Measurements from ENCODE around the gene GPAM. TPM values are rescaled to one million over a fixed set of nuclear protein-coding genes. Genes with fewer than 3 reads are reported as not detected.

Gene GPAM
- total RNA-seq, 2 donors from 2014 or later, result 7.7 to 8.7 TPM

GRCh38 chr10:112182784-112183328 lies 709 bp downstream of the GPAM start:
- H3K27ac ChIP-seq, result peak overlapping the region; percentile 65

GRCh38 chr10:112177247-112177646 lies 6.3 kb downstream of the GPAM start:
- no peak for TF ChIP-seq CTCF (IDR thresholded peaks at IDR 0.05)
- no peak for DNase-seq
- no peak overlapping the region for H3K27ac ChIP-seq
- H3K9ac ChIP-seq (ENCODE audit: low read depth in 2 of 2, low read length in 2 of 2), result no peak overlapping the region
- intact Hi-C loops (cut with DNase I), result loop anchor here (10.0 kb wide), 1 partner anchor 138 kb away; no protein-coding TSS in a partner anchor
- no peaks in the 10 kb centered on the region for H3K36me3 ChIP-seq
- no peaks in the 10 kb centered on the region for H3K4me1 ChIP-seq
- no peaks in the 10 kb centered on the region for H3K27me3 ChIP-seq
- H3K4me3 ChIP-seq, result no peak overlapping the region
- H3K9me3 ChIP-seq, result no peaks in the 10 kb centered on the region

More at GRCh38 chr10:112182784-112183328, 709 bp downstream of the GPAM start:
- Histone ChIP-seq H3K36me3 (no peaks in the 10 kb centered on the region), H3K9ac (ENCODE audit: low read depth in 2 of 2, low read length in 2 of 2) (peak overlapping the region; percentile 87 to 92), H3K4me1 (no peaks in the 10 kb centered on the region), H3K9me3 (no peaks in the 10 kb centered on the region), H3K4me3 (peak overlapping the region; percentile 76), H3K27me3 (no peaks in the 10 kb centered on the region)
- peak; percentile 18 for DNase-seq
- TF ChIP-seq CTCF (IDR thresholded peaks at IDR 0.05), result no peak
- intact Hi-C loops (cut with DNase I), result loop anchor here (10.0 kb wide), 1 partner anchor 262 kb away; the partner anchor contains the start of genes VTI1A and ZDHHC6

- H3K27ac ChIP-seq, result no peak overlapping the region
- H3K36me3 ChIP-seq, result no peaks in the 10 kb centered on the region
Measured at GRCh38 chr10:112176543-112176942, 7.0 kb downstream of the GPAM start.

GRCh38 chr10:112175409-112175808 lies 8.2 kb downstream of the GPAM start:
- H3K9ac ChIP-seq (ENCODE audit: low read depth in 2 of 2, low read length in 2 of 2), result no peak overlapping the region
- H3K4me1 ChIP-seq, result no peaks in the 10 kb centered on the region
- H3K27me3 ChIP-seq, result no peaks in the 10 kb centered on the region
- intact Hi-C loops (cut with DNase I), result loop anchor here (10.0 kb wide), 1 partner anchor 139 kb away; no protein-coding TSS in a partner anchor
- no peak for DNase-seq
- TF ChIP-seq CTCF (IDR thresholded peaks at IDR 0.05), result no peak
- no peaks in the 10 kb centered on the region for H3K9me3 ChIP-seq
- H3K36me3 ChIP-seq, result no peaks in the 10 kb centered on the region
- no peak overlapping the region for H3K4me3 ChIP-seq
- H3K27ac ChIP-seq, result no peak overlapping the region

More at GRCh38 chr10:112176543-112176942, 7.0 kb downstream of the GPAM start:
- Histone ChIP-seq H3K4me1 (no peaks in the 10 kb centered on the region), H3K27me3 (no peaks in the 10 kb centered on the region), H3K4me3 (no peak overlapping the region), H3K9ac (ENCODE audit: low read depth in 2 of 2, low read length in 2 of 2) (no peak overlapping the region), H3K9me3 (no peaks in the 10 kb centered on the region)
- no peak for TF ChIP-seq CTCF (IDR thresholded peaks at IDR 0.05)
- intact Hi-C loops (cut with DNase I), result loop anchor here (10.0 kb wide), 1 partner anchor 138 kb away; no protein-coding TSS in a partner anchor
- no peak for DNase-seq

GRCh38 chr10:112173206-112173605 lies 10.4 kb downstream of the GPAM start:
- intact Hi-C loops (cut with DNase I), result loop anchor here (10.0 kb wide), 1 partner anchor 142 kb away; no protein-coding TSS in a partner anchor
- H3K9me3 ChIP-seq, result no peaks in the 10 kb centered on the region
- no peak overlapping the region for H3K9ac ChIP-seq (ENCODE audit: low read depth in 2 of 2, low read length in 2 of 2)
- H3K27me3 ChIP-seq, result no peaks in the 10 kb centered on the region
- no peak for TF ChIP-seq CTCF (IDR thresholded peaks at IDR 0.05)
- no peak overlapping the region for H3K27ac ChIP-seq
- H3K36me3 ChIP-seq, result no peaks in the 10 kb centered on the region
- DNase-seq, result no peak
- H3K4me3 ChIP-seq, result no peak overlapping the region
- no peaks in the 10 kb centered on the region for H3K4me1 ChIP-seq
